Kidney (tissue), 14 donors: Measurements from ENCODE around the gene KIF5C. TPM values are rescaled to one million over a fixed set of nuclear protein-coding genes. Genes with fewer than 3 reads are reported as not detected.

ENCODE experiments used
- DNase-seq, 5 donors: peaks; one replicate each; pipeline ENCODE4 v3.0.0-alpha.2; 2013 to 2020
- FAIRE-seq: peaks from 2 replicates; lab custom pipeline; 2012; peaks lifted over from hg19 to GRCh38; lab: Jason Lieb, UNC
- H3K27ac ChIP-seq, 2 donors: one replicate each; pipeline ENCODE4 v1.7.0; 2013; ENCODE audit warnings: low read depth in 2 of 2, low read length in 2 of 2, inconsistent platforms in 1 of 2
- H3K27me3 ChIP-seq: one replicate; pipeline ENCODE4 v1.7.1; 2013; ENCODE audit warnings: low read length, inconsistent platforms; ENCODE audit not compliant: control insufficient read depth, insufficient read depth
- H3K36me3 ChIP-seq, 3 donors: one replicate each; pipeline versions ENCODE4 v1.7.0 to v1.7.1; 2013; ENCODE audit warnings: low read length in 3 of 3, control low read depth in 1 of 3, inconsistent platforms in 1 of 3; ENCODE audit not compliant: insufficient read depth in 3 of 3, control insufficient read depth in 2 of 3
- H3K4me1 ChIP-seq, 3 donors: one replicate each; pipeline versions ENCODE4 v1.7.0 to v1.7.1; 2013; ENCODE audit warnings: low read length in 3 of 3, inconsistent platforms in 1 of 3, low read depth in 1 of 3; ENCODE audit not compliant: control insufficient read depth in 2 of 3, insufficient read depth in 2 of 3
- H3K4me3 ChIP-seq, 3 donors: one replicate each; pipeline versions ENCODE4 v1.7.0 to v1.8.1; 2013; ENCODE audit warnings: low read length in 3 of 3, control low read depth in 1 of 3, inconsistent platforms in 1 of 3
- H3K9ac ChIP-seq, 3 donors: one replicate each; pipeline versions ENCODE4 v1.7.0 to v1.7.1; 2013; ENCODE audit warnings: low read length in 3 of 3, control low read depth in 1 of 3, inconsistent platforms in 1 of 3
- H3K9me3 ChIP-seq, 3 donors: one replicate each; pipeline versions ENCODE4 v1.7.0 to v1.7.1; 2013; ENCODE audit warnings: low read length in 3 of 3, control low read depth in 1 of 3, inconsistent platforms in 1 of 3; ENCODE audit not compliant: control insufficient read depth in 2 of 3, insufficient read depth in 1 of 3
- CTCF ChIP-seq: IDR thresholded peaks from 3 replicates; pipeline ENCODE4 v1.5.1; 2012; ENCODE audit warnings: mild to moderate bottlenecking, moderate library complexity, borderline replicate concordance; ENCODE audit not compliant: insufficient read depth; ENCODE audit errors: extremely low read depth
- intact Hi-C: fragments of 100-400 bp; cut with DNase I; formaldehyde crosslinking; loops from one replicate; pipeline ENCODE4 v1.11.1; 2022
- polyA plus RNA-seq: library from polyadenylated mRNA; stranded (reverse); fragments of 350-450 nt; fragmentation: Illumina TruSeq; extraction: RNeasy Lipid Tissue Mini Kit (QIAGEN cat#74804); gene quantifications from one replicate; pipeline ENCODE4 v1.2.3, GENCODE V29; 2014; ENCODE audit warnings: low read depth, low replicate concordance; ENCODE audit not compliant: insufficient read depth
- total RNA-seq: library from RNA; stranded (reverse); fragmentation: NEBNext Ultra II Directional; extraction: Animal tissue kit (Norgen Biotek cat#: 25700); gene quantifications from one replicate; pipeline ENCODE4 v1.2.1, GENCODE V29; 2021
- donor health status: control.
- donor health status: control.
- donor health status: control.
- donor health status: control.
- donor health status: control.
- donor health status: DM: yes; HTN: yes; CAD: no.
- donor health status: Normal renal cell carcinoma (clear cell type).

Gene KIF5C
- total and polyA plus RNA-seq, 2 donors from 2014 or later, result 1.0 to 3.6 TPM

GRCh38 chr2:149019768-149020167, 144.7 kb downstream of the KIF5C start:
- H3K4me1 ChIP-seq, result peaks cover 0 to 2% (median 0%) of the 10 kb centered on the region in 3 donors
- no peaks in the 10 kb centered on the region for H3K9me3 ChIP-seq
- DNase-seq, result no peak
- H3K27ac ChIP-seq, result no peak overlapping the region
- no peak for FAIRE-seq
- no peaks in the 10 kb centered on the region for H3K27me3 ChIP-seq
- H3K36me3 ChIP-seq, result no peaks in the 10 kb centered on the region
- H3K4me3 ChIP-seq, result no peak overlapping the region
- H3K9ac ChIP-seq, result no peak overlapping the region
- intact Hi-C loops, result loop anchor here (5.0 kb wide), 1 partner anchor 543 kb away; no protein-coding TSS in a partner anchor
- TF ChIP-seq CTCF, result no peak

GRCh38 chr2:149020432-149020851, 145.4 kb downstream of the KIF5C start:
- Histone ChIP-seq H3K9ac (no peak overlapping the region), H3K4me3 (no peak overlapping the region), H3K9me3 (no peaks in the 10 kb centered on the region), H3K4me1 (peaks cover 0 to 2% (median 0%) of the 10 kb centered on the region in 3 donors), H3K27me3 (no peaks in the 10 kb centered on the region), H3K36me3 (no peaks in the 10 kb centered on the region), H3K27ac (no peak overlapping the region)
- no peak for TF ChIP-seq CTCF
- no peak for DNase-seq
- intact Hi-C loops, result no loop called here
- no peak for FAIRE-seq

GRCh38 chr2:149021271-149021719, 146.3 kb downstream of the KIF5C start:
- no peak for TF ChIP-seq CTCF
- Histone ChIP-seq H3K9ac (no peak overlapping the region), H3K9me3 (no peaks in the 10 kb centered on the region), H3K4me3 (no peak overlapping the region), H3K4me1 (peaks cover 0 to 2% (median 0%) of the 10 kb centered on the region in 3 donors), H3K27ac (no peak overlapping the region), H3K36me3 (no peaks in the 10 kb centered on the region), H3K27me3 (no peaks in the 10 kb centered on the region)
- FAIRE-seq (no peak), DNase-seq (no peak)
- intact Hi-C loops, result no loop called here

GRCh38 chr2:149021761-149022160, 146.7 kb downstream of the KIF5C start:
- no peaks in the 10 kb centered on the region for H3K27me3 ChIP-seq
- no peak overlapping the region for H3K4me3 ChIP-seq
- no peak for TF ChIP-seq CTCF
- H3K9me3 ChIP-seq, result no peaks in the 10 kb centered on the region
- intact Hi-C loops, result no loop called here
- H3K36me3 ChIP-seq, result no peaks in the 10 kb centered on the region
- no peak overlapping the region for H3K9ac ChIP-seq
- DNase-seq (no peak), FAIRE-seq (no peak)
- H3K4me1 ChIP-seq, result peaks cover 0 to 2% (median 0%) of the 10 kb centered on the region in 3 donors
- H3K27ac ChIP-seq, result no peak overlapping the region
